Progenitor cell of endocrine pancreas (in vitro differentiated cells): Measurements from ENCODE around the gene DDX55. TPM values are rescaled to one million over a fixed set of nuclear protein-coding genes. Genes with fewer than 3 reads are reported as not detected.

Experiments
- DNase-seq: peaks from one replicate; pipeline ENCODE4 v3.0.0; 2021; ENCODE audit warnings: low spot score; ENCODE audit not compliant: unreplicated experiment
- H3K27ac Mint-ChIP-seq: 2 replicates; pipeline ENCODE4 v1.8.0; 2021; ENCODE audit warnings: mild to moderate bottlenecking, moderate library complexity, mixed read lengths
- H3K27me3 Mint-ChIP-seq: 2 replicates; pipeline ENCODE4 v1.8.0; 2021; ENCODE audit warnings: mixed read lengths
- H3K36me3 Mint-ChIP-seq: 2 replicates; pipeline ENCODE4 v1.8.0; 2022; ENCODE audit warnings: mixed read lengths; ENCODE audit not compliant: insufficient read depth
- H3K4me1 Mint-ChIP-seq: 2 replicates; pipeline ENCODE4 v1.8.0; 2021; ENCODE audit warnings: low read depth, mixed read lengths
- H3K4me3 Mint-ChIP-seq: 2 replicates; pipeline ENCODE4 v1.8.0; 2021; ENCODE audit warnings: low read depth, mild to moderate bottlenecking, moderate library complexity, mixed read lengths
- H3K9me3 Mint-ChIP-seq: 2 replicates; pipeline ENCODE4 v1.8.0; 2021; ENCODE audit warnings: low read depth, mixed read lengths
- total RNA-seq: library from RNA; stranded (reverse); gene quantifications from 2 replicates; pipeline ENCODE4 v1.2.1, GENCODE V29; 2021
- TF ChIP-seq, protein P1 (sequence below): fragments of 200-600 bp; sonication (generic); IDR thresholded peaks from one replicate; pipeline ENCODE4 v1.5.0; 2021; ENCODE audit warnings: antibody characterized with exemption, mild to moderate bottlenecking; ENCODE audit not compliant: unreplicated experiment

The DDX55 gene
- total RNA-seq, 1 donor from 2014 or later = 33.0 TPM

DNA sequence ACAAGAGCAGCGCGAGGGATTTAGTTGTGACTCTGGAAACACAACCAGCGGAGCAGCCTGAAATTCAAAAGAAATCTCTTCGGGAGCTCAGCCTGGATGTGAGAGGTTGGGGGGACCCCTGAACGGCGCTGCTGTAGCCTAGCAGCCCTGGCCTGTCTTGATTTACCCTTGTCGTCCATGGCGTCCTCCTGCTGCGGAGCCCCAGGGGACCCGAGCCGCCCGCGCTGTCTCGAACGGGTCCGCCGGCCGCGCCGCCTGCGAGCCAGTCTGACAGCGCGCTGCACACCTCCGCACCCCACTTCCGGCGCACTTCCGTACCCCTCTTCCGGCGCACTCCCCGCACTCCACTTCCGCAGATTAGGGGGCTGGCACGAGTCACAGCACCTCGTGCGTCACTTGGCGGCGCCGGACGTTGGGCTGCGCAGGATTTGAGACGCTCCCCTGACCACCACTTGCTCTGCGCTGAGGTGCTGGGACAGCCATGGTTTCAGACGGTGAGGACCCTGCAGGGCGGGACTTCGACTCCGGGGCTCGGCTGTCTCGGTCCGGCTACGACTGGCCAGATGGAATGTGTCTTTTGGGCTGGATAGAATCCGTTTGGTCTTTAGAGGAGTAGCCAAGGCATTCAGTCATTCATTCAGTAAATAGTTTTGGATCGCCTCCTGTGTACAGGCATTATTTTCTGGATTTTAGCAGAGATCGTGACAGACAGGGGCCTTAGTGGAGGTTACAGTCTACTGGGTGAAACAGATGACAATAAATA lies 31.7 kb downstream of the DDX55 start, which contains the start of the genes EIF2B1 and GTF2H3:
EIF2B1 (minus strand) TSS at position 308 of the 763 bp plus-strand sequence; CDS start at position 179, 129 bp downstream.
GTF2H3 (plus strand) TSS at position 451 of the 763 bp plus-strand sequence; CDS start at position 482, 31 bp downstream.
- Mint-ChIP-seq H3K9me3 (no peaks in the 10 kb centered on the region), H3K4me1 (peaks cover 14% of the 10 kb centered on the region), H3K27ac (peak within 1 kb of the TSS; percentile 99), H3K4me3 (peak within 1 kb of the TSS; percentile 99), H3K27me3 (no peaks in the 10 kb centered on the region), H3K36me3 (peaks cover 10% of the 10 kb centered on the region)
- peak; percentile 87 for DNase-seq
- TF ChIP-seq, protein P1, sequence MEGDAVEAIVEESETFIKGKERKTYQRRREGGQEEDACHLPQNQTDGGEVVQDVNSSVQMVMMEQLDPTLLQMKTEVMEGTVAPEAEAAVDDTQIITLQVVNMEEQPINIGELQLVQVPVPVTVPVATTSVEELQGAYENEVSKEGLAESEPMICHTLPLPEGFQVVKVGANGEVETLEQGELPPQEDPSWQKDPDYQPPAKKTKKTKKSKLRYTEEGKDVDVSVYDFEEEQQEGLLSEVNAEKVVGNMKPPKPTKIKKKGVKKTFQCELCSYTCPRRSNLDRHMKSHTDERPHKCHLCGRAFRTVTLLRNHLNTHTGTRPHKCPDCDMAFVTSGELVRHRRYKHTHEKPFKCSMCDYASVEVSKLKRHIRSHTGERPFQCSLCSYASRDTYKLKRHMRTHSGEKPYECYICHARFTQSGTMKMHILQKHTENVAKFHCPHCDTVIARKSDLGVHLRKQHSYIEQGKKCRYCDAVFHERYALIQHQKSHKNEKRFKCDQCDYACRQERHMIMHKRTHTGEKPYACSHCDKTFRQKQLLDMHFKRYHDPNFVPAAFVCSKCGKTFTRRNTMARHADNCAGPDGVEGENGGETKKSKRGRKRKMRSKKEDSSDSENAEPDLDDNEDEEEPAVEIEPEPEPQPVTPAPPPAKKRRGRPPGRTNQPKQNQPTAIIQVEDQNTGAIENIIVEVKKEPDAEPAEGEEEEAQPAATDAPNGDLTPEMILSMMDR = no peak

- peaks cover 9% of the 10 kb centered on the region for H3K36me3 Mint-ChIP-seq
- TF ChIP-seq, protein P1 = no peak
- H3K9me3 Mint-ChIP-seq = no peaks in the 10 kb centered on the region
- peak overlapping the region; percentile 99 for H3K27ac Mint-ChIP-seq
- DNase-seq = no peak
- H3K27me3 Mint-ChIP-seq = no peaks in the 10 kb centered on the region
- peaks cover 14% of the 10 kb centered on the region for H3K4me1 Mint-ChIP-seq
- H3K4me3 Mint-ChIP-seq = peak overlapping the region; percentile 99
Measured at GRCh38 chr12:123634142-123634561, 32.3 kb downstream of the DDX55 start.

- no peak overlapping the region for H3K27ac Mint-ChIP-seq
- no peak for DNase-seq
- no peaks in the 10 kb centered on the region for H3K9me3 Mint-ChIP-seq
- TF ChIP-seq, protein P1 = no peak
- H3K4me1 Mint-ChIP-seq = no peaks in the 10 kb centered on the region
- H3K27me3 Mint-ChIP-seq = no peaks in the 10 kb centered on the region
- peaks cover 2% of the 10 kb centered on the region for H3K36me3 Mint-ChIP-seq
- H3K4me3 Mint-ChIP-seq = no peak overlapping the region
Measured at GRCh38 chr12:123643911-123644310, 42.0 kb downstream of the DDX55 start.

DNA sequence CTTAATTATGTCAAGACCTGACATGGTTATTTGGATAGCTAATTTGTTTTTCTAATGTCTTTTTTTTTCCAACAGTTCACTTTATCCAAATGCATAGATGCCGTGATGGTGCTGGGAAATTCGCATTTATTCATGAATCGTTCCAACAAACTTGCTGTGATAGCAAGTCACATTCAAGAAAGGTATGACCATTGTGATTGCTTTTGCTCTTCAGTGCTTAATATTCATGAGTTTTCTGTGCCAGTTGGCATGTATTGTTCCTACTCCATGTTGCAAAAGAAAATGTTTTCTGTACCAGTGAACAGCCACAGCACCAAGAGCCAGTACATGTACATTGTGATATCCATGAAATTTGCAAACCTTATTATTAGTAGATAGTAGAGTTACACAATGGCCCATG lies 43.5 kb downstream of the DDX55 start:
- H3K9me3 Mint-ChIP-seq = no peaks in the 10 kb centered on the region
- no peaks in the 10 kb centered on the region for H3K36me3 Mint-ChIP-seq
- no peaks in the 10 kb centered on the region for H3K4me1 Mint-ChIP-seq
- H3K4me3 Mint-ChIP-seq = no peak overlapping the region
- no peak overlapping the region for H3K27ac Mint-ChIP-seq
- TF ChIP-seq, protein P1 = no peak
- no peaks in the 10 kb centered on the region for H3K27me3 Mint-ChIP-seq
- no peak for DNase-seq

GRCh38 chr12:123645878-123646277 lies 44.0 kb downstream of the DDX55 start:
- no peaks in the 10 kb centered on the region for H3K9me3 Mint-ChIP-seq
- H3K36me3 Mint-ChIP-seq = peaks cover 2% of the 10 kb centered on the region
- no peak for DNase-seq

More at GRCh38 chr12:123645878-123646277, 44.0 kb downstream of the DDX55 start:
- Mint-ChIP-seq H3K4me1 (no peaks in the 10 kb centered on the region), H3K27me3 (no peaks in the 10 kb centered on the region), H3K4me3 (no peak overlapping the region), H3K27ac (no peak overlapping the region)
- TF ChIP-seq, protein P1 = no peak
